NCI-H446 treated with DMSO at 0.1 percent for 48 hours (cell line): ENCODE measurements around the gene SYT7.
"Not testable (repeated sequence)": the region's sequence is repeated elsewhere in the genome, so short reads cannot be mapped to it uniquely, and the experiment has no call there.

Experiments
- DNase-seq: peaks from one replicate; lab custom pipeline; 2025; lab: John Stamatoyannopoulos, UW

SYT7 gene

GRCh38 chr11:61476371-61476770 is 104.5 kb downstream of the SYT7 start:
- DNase-seq, result no peak

GRCh38 chr11:61475433-61475832 is 105.4 kb downstream of the SYT7 start:
- no peak for DNase-seq

GRCh38 chr11:61474013-61474643 is 106.7 kb downstream of the SYT7 start:
- no peak for DNase-seq

- DNase-seq, result no peak
Observed at GRCh38 chr11:61473370-61474012, 107.4 kb downstream of the SYT7 start.

GRCh38 chr11:61472868-61473267 is 108.0 kb downstream of the SYT7 start:
- peak; percentile 92 for DNase-seq

GRCh38 chr11:61472282-61472681 is 108.6 kb downstream of the SYT7 start:
- DNase-seq, result no peak

- no peak for DNase-seq
Observed at GRCh38 chr11:61468002-61468401, 112.9 kb downstream of the SYT7 start.

- not testable (repeated sequence) for DNase-seq
Observed at GRCh38 chr11:61467602-61468001, 113.3 kb downstream of the SYT7 start.
